ENCODE results near the gene IQGAP2.

IQGAP2 gene

DNA sequence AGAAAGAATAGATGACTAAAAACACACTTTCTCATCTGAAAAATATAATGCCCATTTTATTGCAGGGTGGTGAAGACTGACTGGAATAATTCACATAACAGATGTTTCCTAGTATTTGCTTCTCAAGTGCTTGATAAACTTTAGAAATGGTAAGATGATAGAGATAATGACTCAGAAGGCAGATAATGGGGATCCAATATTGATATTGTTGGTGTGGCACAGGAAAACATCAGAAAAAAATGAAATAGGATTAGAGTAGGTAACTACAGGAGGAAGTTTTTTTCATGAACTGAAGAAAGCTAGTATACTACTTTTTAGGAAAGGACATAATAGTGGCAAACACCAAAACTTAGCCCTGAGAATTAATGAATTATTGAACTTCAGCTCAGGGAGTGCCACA lies 240.3 kb downstream of the IQGAP2 start:
- no peak for DNase-seq (ENCODE audit: extremely low spot score)
- CTCF ChIA-PET: interaction anchor here (0.9 to 5.5 kb wide), 4 partner anchors 31 to 131 kb away, joined by 3 to 54 read pairs (median 4); no protein-coding TSS in a partner anchor
- TF ChIP-seq, protein P1, sequence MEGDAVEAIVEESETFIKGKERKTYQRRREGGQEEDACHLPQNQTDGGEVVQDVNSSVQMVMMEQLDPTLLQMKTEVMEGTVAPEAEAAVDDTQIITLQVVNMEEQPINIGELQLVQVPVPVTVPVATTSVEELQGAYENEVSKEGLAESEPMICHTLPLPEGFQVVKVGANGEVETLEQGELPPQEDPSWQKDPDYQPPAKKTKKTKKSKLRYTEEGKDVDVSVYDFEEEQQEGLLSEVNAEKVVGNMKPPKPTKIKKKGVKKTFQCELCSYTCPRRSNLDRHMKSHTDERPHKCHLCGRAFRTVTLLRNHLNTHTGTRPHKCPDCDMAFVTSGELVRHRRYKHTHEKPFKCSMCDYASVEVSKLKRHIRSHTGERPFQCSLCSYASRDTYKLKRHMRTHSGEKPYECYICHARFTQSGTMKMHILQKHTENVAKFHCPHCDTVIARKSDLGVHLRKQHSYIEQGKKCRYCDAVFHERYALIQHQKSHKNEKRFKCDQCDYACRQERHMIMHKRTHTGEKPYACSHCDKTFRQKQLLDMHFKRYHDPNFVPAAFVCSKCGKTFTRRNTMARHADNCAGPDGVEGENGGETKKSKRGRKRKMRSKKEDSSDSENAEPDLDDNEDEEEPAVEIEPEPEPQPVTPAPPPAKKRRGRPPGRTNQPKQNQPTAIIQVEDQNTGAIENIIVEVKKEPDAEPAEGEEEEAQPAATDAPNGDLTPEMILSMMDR (IDR thresholded peaks at IDR 0.05; ENCODE audit: control extremely low read depth, extremely low read depth, low read depth, missing control alignments): no peak
- POLR2A ChIA-PET: no interaction called here

DNA sequence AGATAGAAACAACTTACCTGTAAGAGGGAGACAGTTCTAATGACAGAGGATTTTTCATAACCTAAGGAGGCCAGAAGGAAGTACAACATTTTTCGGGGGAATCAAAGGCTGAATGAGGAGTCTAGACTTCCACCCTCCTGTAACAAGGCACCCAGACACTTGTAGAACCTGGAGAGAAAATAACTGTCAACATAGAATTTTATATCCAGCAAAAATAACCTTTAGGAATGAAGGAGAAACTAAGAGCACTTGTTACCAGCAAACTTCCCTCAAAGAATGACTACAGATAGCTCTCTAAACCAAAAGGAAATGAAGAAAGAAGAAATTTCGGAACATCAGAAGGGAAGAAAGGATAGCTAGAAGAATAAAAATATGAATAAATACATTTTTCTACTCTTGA lies 246.1 kb downstream of the IQGAP2 start:
- ChIA-PET POLR2A (no interaction called here), CTCF (interaction anchor here (0.8 to 1.6 kb wide), 2 partner anchors 9 to 32 kb away, joined by 3 to 6 read pairs; no protein-coding TSS in a partner anchor)
- TF ChIP-seq, protein P1 (IDR thresholded peaks at IDR 0.05; ENCODE audit: control extremely low read depth, extremely low read depth, low read depth, missing control alignments): no peak
- DNase-seq (ENCODE audit: extremely low spot score): no peak

DNA sequence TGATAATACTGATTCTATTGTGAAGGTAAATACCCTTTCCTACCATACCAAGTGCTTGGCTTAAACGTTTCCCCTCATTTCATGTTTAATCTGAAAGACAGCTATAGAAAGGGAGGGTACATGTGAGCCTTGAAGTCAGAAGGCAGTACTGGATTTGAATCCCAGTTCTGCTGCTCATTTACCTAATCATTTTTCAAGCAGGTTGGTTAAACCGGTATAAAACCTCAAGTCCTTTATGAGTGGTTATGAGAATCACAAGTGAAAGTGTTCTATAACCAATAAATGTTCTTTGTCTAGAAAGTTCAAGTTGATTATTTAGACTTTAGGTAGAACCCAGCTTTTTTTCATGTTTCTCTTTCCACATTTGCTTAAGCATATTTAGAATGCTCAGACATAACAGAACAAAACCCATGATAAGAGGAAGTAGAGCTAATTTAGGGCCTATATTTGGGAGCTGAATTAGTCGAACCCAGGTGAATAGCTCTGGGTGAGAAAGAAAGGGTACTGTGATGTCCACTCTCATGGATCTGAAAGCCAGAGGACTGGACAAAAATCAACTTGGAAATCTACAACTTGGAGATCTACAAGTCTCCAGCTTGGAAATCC lies 249.8 kb downstream of the IQGAP2 start:
- ChIA-PET POLR2A (no interaction called here), CTCF (interaction anchor here (0.8 to 1.9 kb wide), 8 partner anchors 12 to 122 kb away, joined by 3 to 6 read pairs (median 4); no protein-coding TSS in a partner anchor)
- no peak for DNase-seq (ENCODE audit: extremely low spot score)
- TF ChIP-seq, protein P1 (IDR thresholded peaks at IDR 0.05; ENCODE audit: control extremely low read depth, extremely low read depth, low read depth, missing control alignments): no peak

DNA sequence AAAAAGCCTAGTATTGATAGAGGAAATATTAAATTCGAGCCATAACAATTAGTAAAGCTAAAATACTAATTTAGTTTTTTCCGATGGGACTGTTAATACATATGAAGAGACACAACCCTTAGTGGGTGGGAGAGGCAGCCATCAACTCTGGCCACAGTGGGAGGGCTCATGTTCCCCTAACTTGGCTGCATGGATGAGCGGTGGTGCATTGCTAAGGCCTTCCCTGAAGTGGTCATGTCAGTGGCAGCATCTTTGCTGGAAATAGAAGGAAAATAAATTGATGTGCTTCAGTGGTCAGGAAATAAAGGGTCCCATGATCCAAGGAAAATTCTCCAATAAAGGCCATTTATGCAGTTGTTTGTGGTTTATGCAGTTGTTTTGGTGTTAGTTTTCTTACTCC lies 254.0 kb downstream of the IQGAP2 start:
- DNase-seq (ENCODE audit: extremely low spot score): no peak
- TF ChIP-seq, protein P1 (IDR thresholded peaks at IDR 0.05; ENCODE audit: control extremely low read depth, extremely low read depth, low read depth, missing control alignments): no peak
- POLR2A ChIA-PET: no interaction called here
- CTCF ChIA-PET: interaction anchor here (1.2 to 2.8 kb wide), 3 partner anchors 8 to 17 kb away, joined by 3 to 6 read pairs (median 3); no protein-coding TSS in a partner anchor

DNA sequence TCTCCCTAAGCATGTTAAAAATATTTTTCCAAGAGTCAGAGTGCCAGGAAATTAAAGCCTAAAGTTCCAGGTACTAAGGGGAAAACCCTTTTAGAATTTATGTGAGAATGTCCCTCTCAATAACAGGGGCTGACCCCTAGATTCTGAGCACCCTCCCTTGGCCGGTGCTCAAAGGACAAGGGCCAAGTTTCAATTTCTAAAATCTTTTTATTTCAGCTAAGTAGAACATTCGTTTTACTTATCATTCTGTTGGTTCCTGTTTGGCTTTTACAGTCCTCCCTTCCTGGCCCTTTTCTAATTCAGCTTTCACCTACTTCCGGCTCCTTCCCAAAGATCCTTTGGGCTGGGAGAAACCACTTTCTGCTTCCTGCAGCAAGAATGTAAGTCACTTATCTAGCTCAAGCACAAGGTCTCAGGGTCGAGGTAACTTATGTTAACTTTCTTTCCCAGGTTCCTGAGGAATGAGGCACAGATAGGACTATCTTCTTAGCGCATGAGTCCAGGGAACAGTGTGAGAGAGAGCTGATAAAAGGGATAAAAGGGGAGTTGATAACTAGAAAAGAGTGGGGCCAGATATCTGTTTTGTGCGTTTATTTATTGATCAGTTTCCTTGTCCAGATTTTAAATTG lies 254.7 kb downstream of the IQGAP2 start:
- ChIA-PET POLR2A (no interaction called here), CTCF (interaction anchor here (0.7 to 2.8 kb wide), 6 partner anchors 8 to 79 kb away, joined by 3 to 6 read pairs (median 3); no protein-coding TSS in a partner anchor)
- TF ChIP-seq, protein P1 (IDR thresholded peaks at IDR 0.05; ENCODE audit: control extremely low read depth, extremely low read depth, low read depth, missing control alignments): no peak
- no peak for DNase-seq (ENCODE audit: extremely low spot score)

DNA sequence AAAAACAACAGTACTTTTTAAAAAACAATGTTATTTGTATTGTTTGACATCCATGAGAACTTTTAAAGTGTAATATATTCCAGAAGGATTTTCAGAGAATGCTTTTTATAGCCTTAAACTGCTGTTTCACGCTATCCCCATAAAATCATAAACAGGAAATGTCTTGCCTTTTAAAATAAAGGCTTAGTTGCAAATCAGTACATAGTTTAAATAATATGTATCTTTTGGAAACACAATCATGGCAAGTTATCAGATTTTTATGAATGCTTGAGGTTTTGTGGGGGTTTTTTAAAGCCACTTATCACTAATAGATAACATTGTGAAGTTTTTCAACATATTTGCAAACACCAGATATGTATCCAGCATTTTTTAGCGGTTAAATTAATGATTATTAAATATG lies 257.3 kb downstream of the IQGAP2 start:
- ChIA-PET POLR2A (no interaction called here), CTCF (no interaction called here)
- no peak for DNase-seq (ENCODE audit: extremely low spot score)
- TF ChIP-seq, protein P1 (IDR thresholded peaks at IDR 0.05; ENCODE audit: control extremely low read depth, extremely low read depth, low read depth, missing control alignments): no peak
